Lower lobe of right lung (tissue), 2 donors: ENCODE measurements around the gene TMIGD2. TPM values are rescaled to one million over a fixed set of nuclear protein-coding genes. Genes with fewer than 3 reads are reported as not detected.
"Not testable (repeated sequence)": the region's sequence is repeated elsewhere in the genome, so short reads cannot be mapped to it uniquely, and the experiment has no call there.

Source experiments
- ATAC-seq, 2 donors: fragments of 200-7000 bp; cut with Tn5 transposase; one replicate each; pipeline ENCODE4 v1.9.1; 2020 to 2022; ENCODE audit warnings: mild to moderate bottlenecking in 2 of 2, moderate library complexity in 2 of 2
- DNase-seq: peaks from one replicate; pipeline ENCODE4 v3.0.0-alpha.2; 2020
- H3K27ac ChIP-seq: fragments of 200-600 bp; one replicate; pipeline ENCODE4 v1.8.0; 2022
- H3K27me3 ChIP-seq: fragments of 200-600 bp; one replicate; pipeline ENCODE4 v1.8.0; 2022; ENCODE audit warnings: low read depth
- H3K36me3 ChIP-seq: fragments of 200-600 bp; one replicate; pipeline ENCODE4 v1.8.0; 2022; ENCODE audit warnings: mild to moderate bottlenecking
- H3K4me1 ChIP-seq: fragments of 200-600 bp; one replicate; pipeline ENCODE4 v1.8.0; 2022
- H3K4me3 ChIP-seq: fragments of 200-600 bp; one replicate; pipeline ENCODE4 v1.8.0; 2022; ENCODE audit warnings: mild to moderate bottlenecking
- H3K9me3 ChIP-seq: fragments of 200-600 bp; one replicate; pipeline ENCODE4 v1.8.0; 2022
- intact Hi-C: fragments of 100-400 bp; cut with DNase I; formaldehyde crosslinking; loops from one replicate; pipeline ENCODE4 v1.11.0; 2022
- total RNA-seq: library from RNA; stranded (reverse); fragmentation: NEBNext Ultra II Directional; extraction: Animal tissue kit (Norgen Biotek cat#: 25700); gene quantifications from one replicate; pipeline ENCODE4 v1.2.1, GENCODE V29; 2021
- TF ChIP-seq, protein P1 (sequence below): fragments of 200-600 bp; IDR thresholded peaks from one replicate; pipeline ENCODE4 v1.8.0; 2022; ENCODE audit warnings: antibody characterized with exemption, mild to moderate bottlenecking
- donor health status: DM: no; HTN: yes; CAD: no; lungs with severe emphysema.

TMIGD2 gene
- total RNA-seq, 1 donor from 2014 or later = 1.7 TPM

GRCh38 chr19:4246767-4247593, 55.2 kb downstream of the TMIGD2 start, which contains the start of gene YJU2:
YJU2 (plus strand) TSS chr19:4247080; CDS start chr19:4247147, 67 bp downstream.
- no peaks in the 10 kb centered on the region for H3K9me3 ChIP-seq
- DNase-seq (peak; percentile 99), ATAC-seq (peak; percentile 99)
- peaks cover 35% of the 10 kb centered on the region for H3K36me3 ChIP-seq
- intact Hi-C loops = no loop called here
- peak within 1 kb of the TSS; percentile 94 for H3K27ac ChIP-seq
- TF ChIP-seq, protein P1, sequence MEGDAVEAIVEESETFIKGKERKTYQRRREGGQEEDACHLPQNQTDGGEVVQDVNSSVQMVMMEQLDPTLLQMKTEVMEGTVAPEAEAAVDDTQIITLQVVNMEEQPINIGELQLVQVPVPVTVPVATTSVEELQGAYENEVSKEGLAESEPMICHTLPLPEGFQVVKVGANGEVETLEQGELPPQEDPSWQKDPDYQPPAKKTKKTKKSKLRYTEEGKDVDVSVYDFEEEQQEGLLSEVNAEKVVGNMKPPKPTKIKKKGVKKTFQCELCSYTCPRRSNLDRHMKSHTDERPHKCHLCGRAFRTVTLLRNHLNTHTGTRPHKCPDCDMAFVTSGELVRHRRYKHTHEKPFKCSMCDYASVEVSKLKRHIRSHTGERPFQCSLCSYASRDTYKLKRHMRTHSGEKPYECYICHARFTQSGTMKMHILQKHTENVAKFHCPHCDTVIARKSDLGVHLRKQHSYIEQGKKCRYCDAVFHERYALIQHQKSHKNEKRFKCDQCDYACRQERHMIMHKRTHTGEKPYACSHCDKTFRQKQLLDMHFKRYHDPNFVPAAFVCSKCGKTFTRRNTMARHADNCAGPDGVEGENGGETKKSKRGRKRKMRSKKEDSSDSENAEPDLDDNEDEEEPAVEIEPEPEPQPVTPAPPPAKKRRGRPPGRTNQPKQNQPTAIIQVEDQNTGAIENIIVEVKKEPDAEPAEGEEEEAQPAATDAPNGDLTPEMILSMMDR = peak; percentile 45
- peaks cover 14% of the 10 kb centered on the region for H3K4me1 ChIP-seq
- no peaks in the 10 kb centered on the region for H3K27me3 ChIP-seq
- H3K4me3 ChIP-seq = peak within 1 kb of the TSS; percentile 60

DNA sequence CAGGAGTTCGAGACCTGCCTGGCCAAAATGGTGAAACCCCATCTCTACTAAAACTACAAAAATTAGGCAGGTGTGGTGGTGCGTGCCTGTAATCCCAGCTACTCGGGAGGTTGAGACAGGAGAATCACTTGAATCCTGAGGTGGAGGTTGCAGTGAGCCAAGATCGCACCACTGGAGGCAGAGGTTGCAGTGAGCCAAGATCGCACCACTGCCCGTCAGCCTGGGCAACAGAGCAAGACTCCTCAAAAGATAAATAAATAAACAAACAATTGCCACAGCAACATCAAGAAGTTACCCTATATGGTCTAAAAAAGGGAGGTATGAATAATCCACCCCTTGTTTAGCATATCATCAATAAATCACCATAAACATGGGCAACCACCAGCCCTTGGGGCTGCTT, 56.3 kb downstream of the TMIGD2 start:
- ATAC-seq, H3K9me3 ChIP-seq, H3K27me3 ChIP-seq, DNase-seq, H3K4me3 ChIP-seq, intact Hi-C loops: not testable (repeated sequence)
- Histone ChIP-seq H3K36me3 (peaks cover 25% of the 10 kb centered on the region), H3K4me1 (peaks cover 14% of the 10 kb centered on the region), H3K27ac (peak overlapping the region; percentile 94)

Other genes starting within 250 kb of the TMIGD2 start
- 51.9 TPM for gene ZBTB7A, start 235.5 kb downstream of the TMIGD2 start, total RNA-seq
- gene MAP2K2, start 178.3 kb downstream of the TMIGD2 start, total RNA-seq = 125 TPM
- not detected for gene CREB3L3, start 148.8 kb downstream of the TMIGD2 start, total RNA-seq
- 18.1 TPM for gene SIRT6, start 119.8 kb downstream of the TMIGD2 start, total RNA-seq
- 1.9 TPM for gene ANKRD24, start 119.7 kb downstream of the TMIGD2 start, total RNA-seq
- 1.7 TPM for gene EBI3, start 72.9 kb downstream of the TMIGD2 start, total RNA-seq
- 16.7 TPM for gene YJU2, start 55.3 kb downstream of the TMIGD2 start, total RNA-seq
- gene SHD, start 23.1 kb downstream of the TMIGD2 start, total RNA-seq = not detected
- 0.62 TPM for gene FSD1, start 2.2 kb upstream of the TMIGD2 start, total RNA-seq
- gene STAP2, start 36.4 kb upstream of the TMIGD2 start, total RNA-seq = 11.8 TPM
- 41.2 TPM for gene MPND, start 41.2 kb upstream of the TMIGD2 start, total RNA-seq
- gene SH3GL1, start 98.2 kb upstream of the TMIGD2 start, total RNA-seq = 44.3 TPM
- gene CHAF1A, start 100.3 kb upstream of the TMIGD2 start, total RNA-seq = 7.2 TPM
- gene UBXN6, start 155.4 kb upstream of the TMIGD2 start, total RNA-seq = 86.1 TPM
- gene HDGFL2, start 169.9 kb upstream of the TMIGD2 start, total RNA-seq = 29.4 TPM
- 4.6 TPM for gene PLIN4, start 216.1 kb upstream of the TMIGD2 start, total RNA-seq
- gene PLIN5, start 232.8 kb upstream of the TMIGD2 start, total RNA-seq = 19.9 TPM
- 14.9 TPM for gene LRG1, start 237.6 kb upstream of the TMIGD2 start, total RNA-seq